Measurements from ENCODE around the gene KLHL42. TPM values are rescaled to one million over a fixed set of nuclear protein-coding genes. Genes with fewer than 3 reads are reported as not detected.

KLHL42 gene
- total RNA-seq, 1 donor from 2014 or later, result 31.9 TPM

DNA sequence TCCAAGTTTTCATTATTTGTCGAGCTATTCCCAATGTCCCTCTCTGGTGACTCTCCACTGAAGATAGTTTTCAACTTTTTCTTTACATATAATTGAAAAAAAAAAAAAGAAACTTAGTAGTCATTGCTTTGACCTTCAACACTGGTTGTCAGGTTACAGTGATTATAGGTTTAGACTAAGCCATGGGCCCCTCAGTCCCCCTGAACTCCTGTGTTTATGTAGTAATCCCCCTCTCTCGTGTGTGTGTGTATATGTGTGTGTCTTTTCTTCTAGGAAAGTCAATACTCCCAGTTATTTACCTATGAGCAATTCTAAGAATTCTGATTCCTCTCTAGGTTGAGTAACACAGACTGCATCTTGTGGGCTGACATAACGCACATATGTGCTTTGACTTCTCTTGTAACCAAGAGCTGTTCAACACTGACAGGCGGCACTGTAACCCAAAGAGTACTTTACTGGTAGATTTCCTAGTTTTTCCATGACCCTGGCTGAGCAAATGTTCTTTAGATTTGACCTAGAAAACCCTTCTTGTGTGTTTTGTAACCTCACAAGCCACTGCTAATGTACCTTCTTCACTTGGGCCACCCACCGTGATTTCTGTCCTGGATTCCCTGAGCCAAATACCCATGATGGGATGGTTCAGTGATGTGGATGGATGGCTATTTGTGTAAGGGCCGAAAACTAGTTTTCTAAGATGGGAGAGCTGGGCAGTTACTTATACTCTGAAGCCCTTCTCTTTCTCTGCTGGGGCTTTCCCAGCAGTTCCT, 15.0 kb downstream of the KLHL42 start:
- DNase-seq (ENCODE audit: low spot score), result no peak
- H3K36me3 Mint-ChIP-seq (ENCODE audit: low read depth), result peaks cover 40% of the 10 kb centered on the region

DNA sequence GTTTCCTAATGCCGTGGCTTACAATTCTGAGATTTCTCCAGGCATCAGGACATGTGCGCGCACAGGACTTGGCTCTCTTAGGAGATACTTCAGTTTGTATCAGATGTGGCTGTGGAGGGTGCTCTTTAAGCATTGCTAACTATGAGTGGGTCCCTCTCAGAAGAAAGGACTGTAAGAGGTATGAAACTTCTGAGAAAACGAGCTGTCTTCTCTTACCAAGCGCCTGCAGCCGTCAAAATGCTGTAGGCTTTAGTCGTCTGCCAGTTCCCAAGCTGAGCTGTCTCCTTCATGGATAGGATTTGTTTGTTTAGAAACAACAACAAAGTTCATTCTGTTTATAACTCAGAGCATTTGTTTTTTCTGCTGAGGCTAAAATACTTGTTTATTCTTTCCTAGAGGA, 16.1 kb downstream of the KLHL42 start:
- TF ChIP-seq, protein P1, sequence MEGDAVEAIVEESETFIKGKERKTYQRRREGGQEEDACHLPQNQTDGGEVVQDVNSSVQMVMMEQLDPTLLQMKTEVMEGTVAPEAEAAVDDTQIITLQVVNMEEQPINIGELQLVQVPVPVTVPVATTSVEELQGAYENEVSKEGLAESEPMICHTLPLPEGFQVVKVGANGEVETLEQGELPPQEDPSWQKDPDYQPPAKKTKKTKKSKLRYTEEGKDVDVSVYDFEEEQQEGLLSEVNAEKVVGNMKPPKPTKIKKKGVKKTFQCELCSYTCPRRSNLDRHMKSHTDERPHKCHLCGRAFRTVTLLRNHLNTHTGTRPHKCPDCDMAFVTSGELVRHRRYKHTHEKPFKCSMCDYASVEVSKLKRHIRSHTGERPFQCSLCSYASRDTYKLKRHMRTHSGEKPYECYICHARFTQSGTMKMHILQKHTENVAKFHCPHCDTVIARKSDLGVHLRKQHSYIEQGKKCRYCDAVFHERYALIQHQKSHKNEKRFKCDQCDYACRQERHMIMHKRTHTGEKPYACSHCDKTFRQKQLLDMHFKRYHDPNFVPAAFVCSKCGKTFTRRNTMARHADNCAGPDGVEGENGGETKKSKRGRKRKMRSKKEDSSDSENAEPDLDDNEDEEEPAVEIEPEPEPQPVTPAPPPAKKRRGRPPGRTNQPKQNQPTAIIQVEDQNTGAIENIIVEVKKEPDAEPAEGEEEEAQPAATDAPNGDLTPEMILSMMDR (IDR thresholded peaks at IDR 0.05), result no peak
- H3K27ac Mint-ChIP-seq (ENCODE audit: unreplicated experiment), result no peak overlapping the region
- DNase-seq (ENCODE audit: low spot score), result no peak
- H3K36me3 Mint-ChIP-seq (ENCODE audit: low read depth), result peaks cover 43% of the 10 kb centered on the region
- H3K27me3 Mint-ChIP-seq (ENCODE audit: low read depth), result no peaks in the 10 kb centered on the region
- H3K9me3 Mint-ChIP-seq (ENCODE audit: low read depth), result no peaks in the 10 kb centered on the region
- H3K4me3 Mint-ChIP-seq (ENCODE audit: unreplicated experiment), result no peak overlapping the region
- no peaks in the 10 kb centered on the region for H3K4me1 Mint-ChIP-seq (ENCODE audit: low read depth)

More for the DNA sequence above, 15.0 kb downstream of the KLHL42 start:
- no peaks in the 10 kb centered on the region for H3K9me3 Mint-ChIP-seq (ENCODE audit: low read depth)
- H3K4me3 Mint-ChIP-seq (ENCODE audit: unreplicated experiment), result no peak overlapping the region
- H3K27ac Mint-ChIP-seq (ENCODE audit: unreplicated experiment), result no peak overlapping the region
- TF ChIP-seq, protein P1 (IDR thresholded peaks at IDR 0.05), result no peak
- H3K4me1 Mint-ChIP-seq (ENCODE audit: low read depth), result no peaks in the 10 kb centered on the region
- H3K27me3 Mint-ChIP-seq (ENCODE audit: low read depth), result no peaks in the 10 kb centered on the region

DNA sequence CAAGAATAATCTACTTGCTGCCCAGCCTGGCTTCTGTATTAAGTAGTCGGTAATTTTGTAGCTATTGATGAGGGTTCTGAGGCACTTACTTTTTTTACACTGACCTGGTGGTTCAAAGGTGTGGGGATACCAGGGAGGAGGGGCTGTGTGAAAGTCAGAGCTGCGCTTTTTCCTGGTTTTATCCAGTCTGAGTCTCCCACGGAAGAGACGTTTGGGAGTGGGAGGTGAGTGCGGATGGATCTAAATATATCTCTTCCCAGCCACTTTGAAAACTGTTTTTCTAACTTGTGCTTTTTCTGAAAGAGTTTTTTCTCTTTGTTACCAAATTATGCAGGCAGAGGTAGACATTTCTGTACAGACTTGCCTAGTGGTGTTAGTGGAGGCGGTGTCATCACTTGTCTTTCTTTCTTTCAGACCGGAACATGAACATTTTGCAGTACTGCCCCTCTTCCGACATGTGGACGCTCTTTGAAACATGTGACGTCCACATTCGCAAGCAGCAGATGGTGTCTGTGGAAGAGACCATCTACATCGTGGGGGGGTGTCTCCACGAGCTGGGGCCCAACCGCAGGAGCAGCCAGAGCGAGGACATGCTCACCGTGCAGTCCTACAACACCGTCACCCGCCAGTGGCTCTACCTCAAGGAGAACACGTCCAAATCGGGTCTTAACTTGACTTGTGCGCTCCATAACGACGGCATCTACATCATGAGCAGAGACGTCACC, 17.4 kb downstream of the KLHL42 start:
- peaks cover 31% of the 10 kb centered on the region for H3K36me3 Mint-ChIP-seq (ENCODE audit: low read depth)
- no peaks in the 10 kb centered on the region for H3K27me3 Mint-ChIP-seq (ENCODE audit: low read depth)
- no peak overlapping the region for H3K27ac Mint-ChIP-seq (ENCODE audit: unreplicated experiment)
- TF ChIP-seq, protein P1 (IDR thresholded peaks at IDR 0.05), result no peak
- H3K9me3 Mint-ChIP-seq (ENCODE audit: low read depth), result no peaks in the 10 kb centered on the region
- H3K4me3 Mint-ChIP-seq (ENCODE audit: unreplicated experiment), result no peak overlapping the region
- no peaks in the 10 kb centered on the region for H3K4me1 Mint-ChIP-seq (ENCODE audit: low read depth)
- DNase-seq (ENCODE audit: low spot score), result no peak

DNA sequence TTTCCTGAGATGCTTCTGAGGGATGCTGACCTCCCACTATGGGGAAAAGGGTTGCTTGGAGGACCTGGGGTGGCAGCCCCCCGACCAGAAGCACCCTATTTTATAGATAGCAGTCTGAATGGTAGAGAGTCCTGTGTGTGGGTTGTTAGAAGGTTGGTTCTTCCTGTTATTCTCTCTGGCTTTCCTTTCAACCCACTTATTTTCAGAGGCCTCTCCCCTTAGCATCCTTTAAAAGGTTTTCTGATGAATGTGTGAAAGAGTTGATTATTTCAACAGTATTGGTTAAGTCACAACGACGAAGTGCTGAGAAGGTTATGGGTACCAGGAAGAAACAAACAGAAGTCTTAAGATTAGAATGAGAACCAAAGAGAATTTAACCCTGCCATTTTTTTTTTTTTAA, 20.8 kb downstream of the KLHL42 start:
- TF ChIP-seq, protein P1 (IDR thresholded peaks at IDR 0.05), result no peak
- Mint-ChIP-seq H3K4me1 (ENCODE audit: low read depth) (peaks cover 5% of the 10 kb centered on the region), H3K36me3 (ENCODE audit: low read depth) (peaks cover 23% of the 10 kb centered on the region), H3K4me3 (ENCODE audit: unreplicated experiment) (no peak overlapping the region), H3K27ac (ENCODE audit: unreplicated experiment) (no peak overlapping the region), H3K27me3 (ENCODE audit: low read depth) (no peaks in the 10 kb centered on the region), H3K9me3 (ENCODE audit: low read depth) (no peaks in the 10 kb centered on the region)
- DNase-seq (ENCODE audit: low spot score), result no peak

DNA sequence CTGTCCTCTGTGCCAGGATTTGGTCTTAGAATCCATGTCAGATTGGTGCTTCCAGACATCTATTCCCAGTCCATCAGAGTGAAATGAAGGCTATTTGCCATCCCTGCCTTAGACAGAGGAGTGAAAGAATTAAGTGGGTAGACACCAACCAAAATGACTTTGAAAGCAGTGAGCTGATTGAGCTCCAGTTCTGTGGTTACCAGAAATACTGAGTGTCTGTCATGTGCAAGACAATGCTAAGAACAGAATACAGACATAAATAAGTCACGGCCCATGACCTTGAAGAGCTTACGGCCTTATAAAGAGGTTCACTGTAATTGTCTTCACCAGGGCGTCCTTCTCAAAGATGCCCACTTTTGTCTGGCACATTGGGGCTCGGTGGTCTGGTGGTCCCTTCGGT, 21.6 kb downstream of the KLHL42 start:
- peaks cover 23% of the 10 kb centered on the region for H3K36me3 Mint-ChIP-seq (ENCODE audit: low read depth)
- H3K4me3 Mint-ChIP-seq (ENCODE audit: unreplicated experiment), result no peak overlapping the region
- TF ChIP-seq, protein P1 (IDR thresholded peaks at IDR 0.05), result no peak
- no peaks in the 10 kb centered on the region for H3K9me3 Mint-ChIP-seq (ENCODE audit: low read depth)
- H3K27ac Mint-ChIP-seq (ENCODE audit: unreplicated experiment), result no peak overlapping the region
- H3K4me1 Mint-ChIP-seq (ENCODE audit: low read depth), result peaks cover 5% of the 10 kb centered on the region
- no peaks in the 10 kb centered on the region for H3K27me3 Mint-ChIP-seq (ENCODE audit: low read depth)
- DNase-seq (ENCODE audit: low spot score), result no peak

Data from chondrocyte (in vitro differentiated cells).